Anterior cingulate cortex (tissue), 58 donors: ENCODE data around the gene ZNF774.
"Not testable (repeated sequence)": the region's sequence is repeated elsewhere in the genome, so short reads cannot be mapped to it uniquely, and the experiment has no call there.

Experiments used
- DNase-seq, 58 donors: peaks; one replicate each; lab custom pipeline; 2025; lab: John Stamatoyannopoulos, UW

Gene ZNF774

DNA sequence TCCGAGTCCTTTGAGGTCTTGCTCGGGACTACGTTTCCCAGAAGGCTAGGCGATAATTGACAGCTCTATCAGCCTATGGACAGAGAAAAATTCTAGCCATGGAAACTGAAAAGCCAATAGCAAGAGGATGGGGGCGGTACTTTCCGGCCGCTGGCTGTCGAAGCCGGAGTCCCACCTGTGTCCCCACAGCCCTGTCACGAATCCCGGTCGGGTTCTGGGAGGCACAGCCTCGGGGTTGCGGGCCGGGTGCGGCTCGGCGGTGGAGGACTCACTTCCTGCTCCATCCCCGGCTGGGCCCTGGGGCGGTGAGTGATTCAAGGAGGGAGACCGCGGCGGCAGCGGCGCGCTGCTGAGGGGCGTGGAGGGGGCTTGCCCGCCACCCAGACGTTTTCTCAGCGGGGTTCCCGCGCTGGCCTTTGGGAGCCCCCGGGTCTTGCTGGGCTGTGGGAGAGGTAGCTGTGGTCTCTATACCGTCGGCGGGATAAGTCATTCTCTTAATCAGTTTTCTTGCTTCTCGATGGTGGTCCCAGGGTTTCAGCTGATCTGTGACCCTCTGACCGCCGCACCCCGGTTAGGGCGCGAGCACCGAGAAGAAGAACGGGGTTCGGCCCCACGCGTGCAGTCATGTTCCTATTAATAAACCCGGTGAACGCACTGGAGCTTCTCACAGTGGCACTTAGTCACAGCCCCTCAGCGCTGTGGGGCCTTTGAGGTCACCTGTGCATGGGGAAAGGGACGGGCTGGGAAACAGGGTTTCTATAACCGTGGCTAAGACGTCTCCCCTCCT is at the start of gene ZNF774:
Gene ZNF774, plus strand, starts transcription at position 178 of the 787 bp plus-strand sequence. CDS start 2,377 bp downstream, outside the sequence.
- DNase-seq, result peak; percentile 23 to 94 (median 83)

DNA sequence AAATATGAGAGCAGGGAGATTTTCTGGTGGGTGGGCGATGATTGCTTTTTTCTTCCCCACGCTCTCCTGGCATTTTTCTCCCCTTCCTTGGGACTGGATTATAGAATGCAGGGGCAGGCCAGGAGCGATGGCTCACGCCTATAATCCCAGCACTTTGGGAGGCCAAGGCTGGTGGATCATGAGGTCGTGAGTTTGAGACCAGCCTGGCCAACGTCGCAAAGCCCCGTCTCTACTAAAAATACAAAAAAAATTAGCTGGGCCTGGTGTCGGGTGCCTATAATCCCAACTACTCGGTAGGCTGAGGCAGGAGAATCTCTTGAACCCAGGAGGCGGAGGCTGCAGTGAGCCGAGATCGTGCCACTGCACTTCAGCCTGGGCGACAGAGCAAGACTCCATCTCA is 46.7 kb upstream of the ZNF774 start:
- not testable (repeated sequence) for DNase-seq

DNA sequence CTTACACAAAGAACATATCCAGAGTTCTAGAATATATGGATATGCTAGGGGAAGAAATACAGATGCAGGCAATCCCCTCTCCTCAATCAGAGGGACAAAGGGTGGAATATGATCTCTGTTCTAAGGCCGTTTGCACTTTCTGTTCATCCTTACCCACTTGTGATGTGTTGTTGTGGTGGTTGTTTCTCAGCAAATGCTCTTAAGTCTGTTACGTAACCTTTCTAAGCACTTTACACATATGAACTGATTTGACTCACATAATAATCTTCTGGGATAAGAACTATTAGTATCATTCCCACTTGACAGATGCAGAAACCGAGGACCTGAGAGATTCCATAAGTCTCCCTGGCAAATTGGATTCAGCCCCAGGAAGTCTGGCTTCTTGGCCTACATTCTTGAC is 46.2 kb upstream of the ZNF774 start:
- DNase-seq, result no peak

DNA sequence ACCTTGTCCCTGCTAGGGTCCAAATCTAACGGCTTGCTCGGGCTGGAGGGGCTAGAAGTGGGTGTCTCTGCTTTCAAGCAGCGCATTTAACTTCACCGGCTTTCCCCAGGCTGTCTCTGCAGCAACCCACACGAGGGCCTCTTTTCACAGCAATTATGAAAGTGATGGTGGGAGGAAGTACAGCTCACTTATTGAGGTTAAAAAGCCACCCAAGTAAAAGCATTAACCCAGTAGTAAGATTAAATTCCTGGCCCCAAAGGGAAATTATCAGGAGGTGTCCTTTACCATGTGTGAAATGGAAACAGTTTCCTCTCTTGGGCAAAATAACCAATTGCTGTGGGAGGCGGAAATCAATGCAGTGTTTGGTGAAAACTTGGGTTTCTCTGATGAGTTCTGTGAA is 45.5 kb upstream of the ZNF774 start:
- peak in 4 of 58 donors; percentile 7 to 32 (median 14) for DNase-seq

DNA sequence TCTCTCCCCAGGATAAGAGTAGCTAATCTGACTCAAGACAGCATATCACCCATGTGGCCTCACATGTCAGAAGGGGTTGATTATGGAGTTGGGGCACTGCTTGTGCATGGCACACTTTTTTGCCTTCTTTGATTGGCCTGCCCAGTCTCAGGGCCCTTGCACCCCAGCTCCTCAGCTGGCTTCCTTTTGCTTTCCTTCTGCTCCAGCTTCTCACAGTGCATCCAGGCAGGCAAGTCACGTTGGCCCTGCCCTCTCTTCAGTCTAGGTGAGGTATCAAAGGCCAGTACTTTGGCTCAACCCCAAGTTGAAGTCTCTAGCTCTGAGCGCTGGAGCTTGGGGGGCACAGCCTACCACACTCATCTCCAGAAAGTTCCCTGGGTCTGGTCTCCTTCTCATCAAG is 44.4 kb upstream of the ZNF774 start:
- DNase-seq, result no peak

DNA sequence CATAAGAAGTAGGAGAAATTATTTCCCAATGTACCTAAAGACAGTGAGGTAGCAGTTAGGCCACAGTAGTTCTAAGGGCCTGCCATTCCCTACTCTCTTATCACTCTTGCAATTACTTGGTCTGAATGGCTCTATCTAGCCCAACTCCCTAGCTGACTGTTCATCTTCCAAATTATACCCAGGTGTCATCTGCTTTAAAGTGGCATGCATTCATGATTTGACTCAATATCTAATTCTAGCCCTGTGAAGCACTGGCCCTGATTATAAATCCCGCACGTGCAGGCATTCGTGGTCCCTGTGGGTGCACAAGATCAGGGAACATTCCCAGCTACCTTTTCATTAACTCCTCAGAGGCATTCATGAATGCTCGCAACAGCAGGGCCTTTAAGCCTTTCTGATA is 43.1 kb upstream of the ZNF774 start:
- no peak for DNase-seq

DNA sequence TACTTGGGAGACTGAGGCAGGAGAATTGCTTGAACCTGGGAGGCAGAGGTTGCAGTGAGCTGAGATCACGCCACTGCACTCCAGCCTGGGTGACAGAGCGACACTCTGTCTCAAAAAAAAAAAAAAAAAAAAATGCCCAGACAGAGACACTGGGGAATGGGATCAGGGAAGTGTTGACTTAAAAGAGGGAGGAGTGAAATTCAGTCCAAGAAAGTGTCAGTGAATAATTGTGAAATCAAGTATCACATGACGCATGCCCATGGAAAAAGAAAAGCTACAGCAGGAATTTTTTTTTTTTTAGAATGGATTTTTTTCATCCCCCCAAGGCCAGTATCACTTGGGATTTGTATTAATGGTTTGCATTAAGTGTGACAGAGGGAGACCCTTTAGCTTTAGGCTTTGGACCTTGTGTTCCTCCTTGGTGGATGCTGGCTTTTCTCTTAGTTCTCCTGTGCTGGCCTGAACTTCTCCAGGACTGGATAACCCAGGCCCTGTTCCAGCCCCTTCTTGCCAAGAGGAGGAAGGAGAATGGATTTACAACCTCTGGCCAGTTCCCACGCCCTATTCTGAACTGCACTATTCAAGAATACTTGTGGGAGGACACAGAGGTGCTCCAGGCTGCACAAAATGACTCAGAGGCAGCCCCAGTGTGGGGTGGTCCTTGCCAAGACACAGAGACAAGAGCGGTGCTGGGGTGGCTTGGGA is 36.7 kb upstream of the ZNF774 start:
- peak in 36 of 58 donors; percentile 7 to 77 (median 40) for DNase-seq

DNA sequence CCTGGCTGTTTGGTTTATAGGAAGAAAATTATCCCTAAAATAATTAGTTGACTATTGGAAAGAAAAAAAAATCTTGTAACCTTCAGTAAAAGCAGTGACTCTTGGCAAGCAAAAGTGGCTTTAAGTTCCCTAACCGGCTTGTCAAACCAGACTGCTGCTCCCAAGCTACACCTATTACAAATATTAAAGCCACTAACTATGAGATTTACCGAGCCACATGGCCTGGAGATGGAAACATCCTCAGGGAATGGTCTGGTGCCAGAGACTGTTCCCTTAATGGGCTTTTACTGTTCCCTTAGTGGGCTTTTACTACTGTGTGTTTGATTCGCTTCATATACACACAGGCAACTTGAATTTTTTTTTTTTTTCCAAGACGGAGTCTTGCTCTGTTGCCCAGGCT is 35.9 kb upstream of the ZNF774 start:
- DNase-seq, result no peak

DNA sequence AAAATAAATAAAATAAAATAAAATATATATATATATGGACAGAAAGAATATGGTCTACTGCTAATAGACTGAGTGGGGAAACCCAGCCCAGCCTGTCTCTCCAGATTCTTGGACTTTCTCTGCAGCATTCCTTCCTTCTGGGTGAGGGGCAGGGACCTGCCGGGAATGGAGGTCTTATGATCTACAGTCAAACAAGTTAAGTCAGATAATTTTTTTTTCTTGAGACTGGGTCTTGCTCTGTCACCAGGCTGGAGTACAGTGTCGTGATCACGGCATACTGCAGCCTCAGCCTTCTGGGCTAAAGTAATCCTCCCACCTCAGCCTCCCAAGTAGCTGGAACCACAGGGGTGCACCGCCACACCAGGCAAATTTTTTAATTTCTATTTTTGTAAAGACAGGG is 33.5 kb upstream of the ZNF774 start:
- DNase-seq, result no peak

DNA sequence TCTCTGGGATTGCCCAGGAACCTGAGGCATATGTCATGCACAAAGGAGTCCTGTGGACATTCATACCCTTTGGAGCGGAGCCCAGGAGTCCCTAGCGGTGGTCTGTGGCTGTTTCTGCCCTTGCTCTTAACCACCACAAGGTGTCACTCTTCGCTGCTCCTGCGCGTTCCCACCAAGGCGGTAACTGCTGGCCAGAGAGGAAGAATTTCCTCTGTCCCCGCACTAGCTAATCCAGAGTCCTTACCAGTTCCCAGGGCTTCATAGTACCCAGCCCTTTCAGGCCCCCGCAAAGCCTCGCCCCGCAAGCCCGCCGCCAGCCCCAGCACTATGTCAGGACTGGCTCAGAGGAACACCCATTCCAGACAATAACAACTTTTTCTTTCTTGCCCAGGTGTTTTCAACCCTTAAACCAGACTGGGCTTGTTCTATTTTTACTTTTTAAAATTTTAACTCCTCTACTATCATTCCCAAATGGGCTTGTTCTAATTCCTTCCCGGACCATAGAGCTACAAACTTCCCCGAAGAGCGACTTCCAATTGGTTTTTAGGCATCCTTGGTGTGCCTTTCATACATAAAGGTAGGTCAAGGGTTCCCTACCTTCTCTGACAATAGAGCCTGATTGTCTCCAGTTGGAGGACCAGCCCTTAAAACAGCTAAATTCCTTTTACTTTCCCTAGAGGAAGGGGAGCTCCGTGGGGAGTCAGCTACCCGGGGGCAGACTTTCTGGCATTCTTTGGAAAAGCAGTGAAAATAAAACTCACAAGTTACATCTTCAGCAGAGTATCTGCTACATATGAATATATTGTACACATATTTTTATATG is 31.8 kb upstream of the ZNF774 start:
- DNase-seq, result peak in 56 of 58 donors; percentile 26 to 88 (median 71)

DNA sequence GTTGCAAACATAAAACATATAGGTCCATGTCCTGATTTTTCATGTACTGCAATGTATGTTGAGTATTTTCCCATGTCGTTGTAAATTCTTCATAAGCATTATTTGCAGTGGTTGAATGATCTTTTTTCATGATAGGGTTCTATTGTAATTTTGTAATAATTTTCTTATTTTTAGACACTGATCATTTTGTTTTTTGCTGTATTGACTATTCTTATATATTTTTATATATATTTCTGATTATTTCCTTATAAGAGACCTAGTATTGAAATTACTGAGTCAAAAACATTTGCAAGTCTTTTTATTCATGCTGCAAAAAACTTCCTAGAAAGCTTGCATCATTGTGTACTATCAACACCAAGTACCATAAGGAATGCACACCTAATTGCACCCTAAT is 31.2 kb upstream of the ZNF774 start:
- no peak for DNase-seq

DNA sequence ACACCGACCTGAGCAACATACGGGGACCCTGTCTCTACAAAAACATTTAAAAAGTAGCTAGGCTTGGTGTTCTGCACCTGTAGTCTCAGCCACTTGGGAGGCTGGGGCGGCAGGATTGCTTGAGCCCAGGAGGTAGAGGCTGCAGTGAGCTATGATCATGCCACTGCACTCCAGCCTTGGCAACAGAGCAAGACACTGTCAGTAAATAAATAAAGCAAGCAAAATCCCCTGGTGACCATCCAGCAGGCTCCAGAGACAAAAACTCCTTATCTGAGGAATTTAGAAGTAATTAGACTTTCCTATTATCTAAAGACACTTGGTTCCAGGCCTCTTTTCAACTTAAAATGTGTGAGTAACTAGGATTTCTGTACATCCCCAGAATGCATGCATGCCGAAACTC is 29.5 kb upstream of the ZNF774 start:
- DNase-seq, result no peak

DNA sequence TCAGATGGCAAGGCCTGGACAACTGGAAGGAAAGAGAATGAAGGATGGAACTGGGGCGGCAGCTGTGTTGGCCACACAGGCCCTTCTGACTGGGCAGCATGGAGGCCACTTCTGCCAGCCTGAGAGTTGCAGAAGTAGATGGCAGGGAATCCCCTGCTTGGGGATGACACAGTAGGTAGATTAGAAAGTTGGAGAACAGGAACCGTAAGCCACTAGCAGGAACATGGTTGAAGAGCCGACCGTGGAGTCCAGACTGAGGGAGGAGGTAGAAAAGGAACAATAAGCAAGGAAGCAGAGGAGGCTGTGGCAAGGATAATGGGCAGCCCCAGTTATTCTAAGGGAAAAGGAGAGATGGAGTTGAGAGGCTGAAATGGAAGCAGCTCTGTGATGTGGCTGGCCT is 26.4 kb upstream of the ZNF774 start:
- DNase-seq, result no peak

DNA sequence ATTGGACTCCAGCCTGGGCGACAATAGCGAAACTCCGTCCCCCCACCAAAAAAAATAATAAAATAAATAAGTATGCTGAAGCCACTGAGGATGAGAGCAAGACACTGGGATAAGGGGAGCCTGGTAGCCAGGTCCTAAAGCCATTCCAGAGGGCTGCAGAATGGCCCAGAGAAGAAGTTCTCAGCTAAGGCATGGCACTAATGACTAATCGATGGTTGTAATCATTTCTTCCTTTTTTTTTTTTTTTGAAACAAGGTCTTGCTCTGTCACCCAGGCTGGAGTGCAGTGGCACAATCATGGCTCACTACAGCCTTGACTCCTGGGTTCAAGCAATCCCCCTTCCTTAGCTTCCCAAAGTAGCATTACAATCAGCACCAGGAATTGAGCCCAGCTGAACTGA is 25.6 kb upstream of the ZNF774 start:
- DNase-seq, result no peak

DNA sequence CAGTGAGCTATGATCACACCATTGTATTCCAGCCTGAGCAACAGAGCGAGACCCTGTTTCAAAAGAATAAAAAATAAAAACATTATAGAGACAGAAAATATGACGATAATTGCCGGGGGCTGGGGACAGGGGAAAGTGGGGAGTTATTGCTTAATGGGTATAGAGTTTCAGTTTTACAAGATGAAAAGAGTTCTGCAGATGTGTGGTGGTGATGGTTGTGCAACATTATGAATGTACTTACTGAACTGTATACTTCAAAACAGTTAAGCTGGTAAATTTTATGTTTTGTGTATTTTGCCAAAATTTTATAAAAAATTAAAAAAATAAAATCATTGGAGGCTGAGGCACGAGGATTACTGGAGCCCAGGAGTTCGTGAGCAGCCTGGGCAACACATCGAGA is 24.8 kb upstream of the ZNF774 start:
- DNase-seq, result no peak

DNA sequence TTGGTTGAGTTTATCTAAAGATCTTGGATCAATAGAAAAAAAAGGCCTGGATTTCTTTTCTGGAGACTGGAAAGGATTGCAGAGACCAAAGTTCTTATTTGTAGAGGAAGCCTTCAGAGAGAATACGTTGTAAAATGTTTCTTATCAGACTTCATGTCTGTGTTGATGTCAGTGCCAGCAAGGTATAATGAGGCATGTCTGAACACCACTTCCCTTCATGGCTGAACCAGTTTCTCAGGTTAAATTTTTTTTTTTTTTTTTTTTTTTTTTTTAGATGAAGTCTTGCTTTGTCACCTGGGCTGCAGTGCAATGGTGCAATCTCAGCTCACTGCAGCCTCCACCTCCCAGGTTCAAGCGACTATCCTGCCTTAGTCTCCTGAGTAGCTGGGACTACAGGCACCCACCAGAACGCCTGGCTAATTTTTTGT is 17.8 kb upstream of the ZNF774 start:
- no peak for DNase-seq

DNA sequence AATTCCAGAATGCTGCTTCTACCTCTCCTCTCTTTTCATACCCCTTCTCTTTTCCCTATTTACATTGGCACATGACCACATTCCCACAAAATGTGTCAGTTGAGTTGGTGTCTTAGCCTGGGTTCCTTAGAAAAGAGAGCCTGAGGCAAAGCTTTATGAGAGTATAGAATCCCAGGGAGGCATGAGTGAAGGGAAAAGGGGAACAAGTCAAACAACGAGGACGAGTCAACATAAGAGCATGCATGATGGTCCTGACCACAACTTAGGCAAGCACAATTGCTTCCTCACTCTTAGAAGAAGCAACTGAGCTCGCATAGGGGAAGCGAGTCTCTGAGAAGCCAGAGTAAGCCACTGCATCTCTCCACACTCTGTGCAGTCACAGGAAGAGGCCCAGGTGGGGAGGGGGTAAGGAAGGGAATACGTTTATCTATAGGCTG is 15.4 kb upstream of the ZNF774 start:
- peak in 11 of 58 donors; percentile 1 to 23 (median 3) for DNase-seq

DNA sequence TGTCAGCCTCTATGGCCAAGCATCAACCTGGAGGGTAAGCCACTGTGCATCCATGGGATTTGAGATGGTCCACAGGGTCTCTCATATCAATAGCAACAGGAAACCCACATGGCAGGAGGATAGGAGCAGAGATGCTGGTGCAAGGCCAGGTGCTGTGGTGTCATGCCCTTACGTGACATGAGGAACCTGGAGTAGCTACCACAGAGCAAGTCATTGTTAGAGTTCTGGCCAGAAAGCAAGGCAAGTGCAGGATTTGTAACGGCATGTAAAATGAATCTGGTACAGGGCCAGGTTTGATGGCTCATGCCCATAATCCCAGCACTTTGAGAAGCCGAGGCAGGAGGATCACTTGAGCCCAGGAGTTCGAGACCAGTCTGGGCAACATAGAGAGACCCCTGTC is 14.8 kb upstream of the ZNF774 start:
- no peak for DNase-seq

DNA sequence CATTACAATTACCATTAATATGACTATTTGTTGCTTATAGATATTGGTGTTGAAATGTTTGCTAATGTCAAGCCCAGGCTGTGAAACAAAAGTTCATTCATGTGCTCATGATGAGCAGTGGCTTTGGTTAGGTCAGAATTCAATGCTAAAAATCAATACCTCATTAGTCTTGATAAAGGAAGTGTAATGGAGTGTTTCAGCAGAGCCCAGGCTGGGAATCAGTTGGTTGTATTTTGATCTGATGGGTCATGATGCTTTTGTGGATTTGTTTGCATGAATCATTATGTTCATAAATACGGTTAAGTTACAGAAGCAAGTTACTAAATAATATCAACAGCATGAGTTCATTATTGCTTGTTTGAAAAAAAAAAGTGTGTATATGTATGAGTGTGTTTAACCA is 13.6 kb upstream of the ZNF774 start:
- DNase-seq, result no peak

DNA sequence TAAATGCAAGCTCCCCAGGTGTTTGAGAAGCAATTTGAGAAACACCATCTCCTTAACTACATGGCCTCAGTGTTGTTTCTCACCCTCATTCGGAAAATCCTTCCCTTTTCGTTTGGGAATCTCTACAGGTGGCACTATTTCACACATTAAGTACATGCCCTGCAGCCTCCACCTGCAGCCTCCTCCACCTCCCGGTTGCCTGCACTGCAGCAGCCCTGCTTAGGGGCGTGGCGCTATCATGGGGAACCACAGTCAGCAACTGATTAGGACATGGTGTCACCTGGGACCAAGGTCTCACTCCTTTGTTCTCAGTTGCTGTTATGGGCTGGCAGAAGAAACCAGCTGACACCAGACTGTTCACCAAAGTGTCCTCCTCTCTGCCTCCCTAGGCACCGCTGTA is 11.7 kb upstream of the ZNF774 start:
- DNase-seq, result no peak

DNA sequence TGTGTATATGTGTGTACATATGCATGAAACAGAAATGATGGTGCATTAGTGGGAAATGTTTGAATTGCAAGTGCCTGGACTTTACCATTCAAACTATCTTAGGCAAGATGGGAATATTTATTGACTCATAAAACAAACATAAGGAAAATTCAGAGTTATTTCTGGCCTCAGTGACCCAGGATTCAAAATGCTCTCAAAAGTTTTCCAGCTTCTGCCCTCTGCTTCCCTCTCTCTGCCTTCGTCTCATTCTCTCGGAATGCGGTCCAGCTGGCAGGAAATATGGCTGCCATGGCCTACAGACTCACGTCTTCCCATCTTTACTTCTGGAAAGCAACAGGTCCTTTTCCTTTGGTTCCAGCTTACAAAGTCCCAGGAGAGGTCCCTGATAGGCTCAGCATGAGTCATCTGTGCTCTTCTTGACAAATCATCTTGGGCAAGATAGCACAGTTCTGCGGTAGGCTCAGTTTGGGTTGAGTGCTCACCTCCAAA is 8.7 kb upstream of the ZNF774 start:
- DNase-seq, result no peak
